Mucosa of stomach (tissue), 1 donor: ENCODE results near the gene CACNG1.

Source experiments
- H3K27me3 ChIP-seq: one replicate; pipeline ENCODE4 v1.7.0; 2013; ENCODE audit warnings: mild to moderate bottlenecking, low read length; ENCODE audit not compliant: control insufficient read depth, insufficient read depth
- H3K36me3 ChIP-seq: one replicate; pipeline ENCODE4 v1.7.0; 2013; ENCODE audit warnings: low read length; ENCODE audit not compliant: control insufficient read depth, insufficient read depth
- H3K4me1 ChIP-seq: one replicate; pipeline ENCODE4 v1.7.0; 2013; ENCODE audit warnings: mild to moderate bottlenecking, low read length; ENCODE audit not compliant: control insufficient read depth, insufficient read depth
- H3K4me3 ChIP-seq: one replicate; pipeline ENCODE4 v1.7.0; 2013; ENCODE audit warnings: low read length
- H3K9ac ChIP-seq: one replicate; pipeline ENCODE4 v1.7.0; 2013; ENCODE audit warnings: mild to moderate bottlenecking, low read length, moderate library complexity
- H3K9me3 ChIP-seq: one replicate; pipeline ENCODE4 v1.7.0; 2013; ENCODE audit warnings: mild to moderate bottlenecking, low read length, moderate library complexity; ENCODE audit not compliant: control insufficient read depth
- donor health status: Pancreatic carcinoma.

Gene CACNG1

GRCh38 chr17:67054011-67054591 is 9.7 kb downstream of the CACNG1 start:
- H3K4me3 ChIP-seq: no peak overlapping the region
- no peaks in the 10 kb centered on the region for H3K27me3 ChIP-seq
- H3K36me3 ChIP-seq: no peaks in the 10 kb centered on the region
- H3K9ac ChIP-seq: no peak overlapping the region
- H3K9me3 ChIP-seq: no peaks in the 10 kb centered on the region
- peaks cover 12% of the 10 kb centered on the region for H3K4me1 ChIP-seq

- Histone ChIP-seq H3K27me3 (no peaks in the 10 kb centered on the region), H3K9me3 (no peaks in the 10 kb centered on the region), H3K36me3 (no peaks in the 10 kb centered on the region), H3K4me1 (peaks cover 12% of the 10 kb centered on the region), H3K9ac (no peak overlapping the region), H3K4me3 (no peak overlapping the region)
Observed at GRCh38 chr17:67054608-67055007, 10.3 kb downstream of the CACNG1 start.

GRCh38 chr17:67055041-67055443 is 10.7 kb downstream of the CACNG1 start:
- Histone ChIP-seq H3K9ac (no peak overlapping the region), H3K27me3 (no peaks in the 10 kb centered on the region), H3K9me3 (no peaks in the 10 kb centered on the region), H3K4me1 (peaks cover 12% of the 10 kb centered on the region), H3K36me3 (no peaks in the 10 kb centered on the region), H3K4me3 (no peak overlapping the region)

- H3K9ac ChIP-seq: no peak overlapping the region
Observed at GRCh38 chr17:67055811-67056745, 11.7 kb downstream of the CACNG1 start.

DNA sequence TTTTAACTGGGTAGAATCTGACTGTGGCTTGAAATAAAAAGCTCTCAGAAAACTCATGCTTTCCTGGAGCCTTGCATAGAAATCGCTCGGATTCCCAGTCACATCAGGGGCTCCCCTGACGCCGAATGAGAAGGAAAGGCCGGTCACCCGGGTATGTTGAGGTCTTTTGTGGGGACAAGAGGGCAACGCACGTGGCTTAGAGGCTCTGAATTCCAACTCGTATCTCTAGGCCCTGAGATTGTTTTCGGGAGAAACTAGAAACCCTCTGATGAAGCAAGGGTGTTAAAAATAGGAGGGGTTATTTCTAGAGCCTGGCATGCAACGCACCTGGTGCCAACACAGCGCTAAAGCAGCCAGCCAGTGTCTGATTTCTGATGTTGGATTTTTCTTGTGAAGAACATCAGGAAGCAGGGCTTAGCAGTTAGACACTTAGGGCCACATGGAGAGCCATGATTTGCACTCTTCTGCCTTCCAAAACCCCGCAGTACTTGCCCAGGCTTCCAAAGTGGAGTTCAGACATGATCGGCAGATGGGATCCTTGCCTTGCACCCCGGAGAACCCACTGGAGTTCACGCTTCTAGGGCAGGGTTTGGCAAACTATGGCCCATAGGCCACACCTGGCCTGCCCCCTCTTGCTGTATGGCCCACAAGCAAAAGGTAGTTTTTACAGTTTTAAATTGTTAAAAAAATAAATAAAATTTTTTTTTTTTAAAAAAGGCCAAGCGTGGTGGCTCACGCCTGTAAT is 12.6 kb downstream of the CACNG1 start:
- no peak overlapping the region for H3K9ac ChIP-seq
- no peaks in the 10 kb centered on the region for H3K27me3 ChIP-seq
- H3K4me1 ChIP-seq: peaks cover 12% of the 10 kb centered on the region
- H3K36me3 ChIP-seq: no peaks in the 10 kb centered on the region
- no peak overlapping the region for H3K4me3 ChIP-seq
- no peaks in the 10 kb centered on the region for H3K9me3 ChIP-seq

More at GRCh38 chr17:67055811-67056745, 11.7 kb downstream of the CACNG1 start:
- Histone ChIP-seq H3K4me1 (peaks cover 12% of the 10 kb centered on the region), H3K36me3 (no peaks in the 10 kb centered on the region), H3K4me3 (no peak overlapping the region), H3K9me3 (no peaks in the 10 kb centered on the region), H3K27me3 (no peaks in the 10 kb centered on the region)

- Histone ChIP-seq H3K36me3 (no peaks in the 10 kb centered on the region), H3K9ac (no peak overlapping the region), H3K4me3 (no peak overlapping the region), H3K4me1 (peaks cover 12% of the 10 kb centered on the region), H3K9me3 (no peaks in the 10 kb centered on the region), H3K27me3 (no peaks in the 10 kb centered on the region)
Observed at GRCh38 chr17:67058036-67058435, 13.7 kb downstream of the CACNG1 start.

DNA sequence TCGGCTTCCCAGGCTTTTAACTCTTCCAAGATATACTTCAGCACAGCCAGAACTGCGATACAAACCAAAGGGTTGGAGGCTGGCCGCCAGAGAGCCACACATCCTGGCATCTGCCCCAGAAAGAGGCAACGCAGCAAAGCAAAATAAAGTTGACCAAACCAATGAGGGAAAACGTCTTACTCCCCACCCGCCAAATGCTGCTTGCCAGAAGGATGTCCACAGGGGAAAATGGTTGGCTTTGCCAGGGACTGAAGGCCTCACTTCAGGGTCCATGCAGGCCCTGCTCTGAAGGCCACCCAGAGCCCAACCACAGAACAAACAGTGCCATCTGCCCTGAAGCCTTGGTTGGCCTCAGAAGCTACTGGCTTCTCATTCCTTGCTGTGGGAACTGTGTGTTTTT is 15.0 kb downstream of the CACNG1 start:
- no peaks in the 10 kb centered on the region for H3K9me3 ChIP-seq
- H3K36me3 ChIP-seq: no peaks in the 10 kb centered on the region
- no peak overlapping the region for H3K9ac ChIP-seq
- peaks cover 12% of the 10 kb centered on the region for H3K4me1 ChIP-seq
- no peaks in the 10 kb centered on the region for H3K27me3 ChIP-seq
- no peak overlapping the region for H3K4me3 ChIP-seq

GRCh38 chr17:67063141-67063540 is 18.8 kb downstream of the CACNG1 start:
- no peaks in the 10 kb centered on the region for H3K9me3 ChIP-seq
- H3K27me3 ChIP-seq: no peaks in the 10 kb centered on the region
- no peak overlapping the region for H3K4me3 ChIP-seq
- no peaks in the 10 kb centered on the region for H3K4me1 ChIP-seq
- no peak overlapping the region for H3K9ac ChIP-seq
- no peaks in the 10 kb centered on the region for H3K36me3 ChIP-seq

DNA sequence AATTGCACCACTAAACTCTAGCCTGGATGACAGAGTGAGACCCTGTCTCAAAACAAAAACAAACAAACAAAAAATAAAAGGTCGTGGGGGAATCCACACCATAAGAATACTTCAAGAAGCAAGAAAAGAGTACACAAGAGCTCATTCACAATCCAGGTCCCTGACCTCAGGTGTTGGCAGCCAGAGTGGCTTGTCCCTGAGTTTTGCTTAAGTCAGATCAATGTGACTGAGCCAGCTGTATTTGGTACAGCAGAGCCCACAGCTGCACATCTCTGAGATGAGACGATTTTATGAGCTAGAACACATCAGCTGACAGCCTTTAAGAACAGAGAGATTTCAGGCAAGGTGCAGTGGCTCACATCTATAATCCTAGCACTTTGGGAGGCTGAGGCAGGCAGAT is 22.4 kb downstream of the CACNG1 start:
- no peaks in the 10 kb centered on the region for H3K4me1 ChIP-seq
- H3K27me3 ChIP-seq: no peaks in the 10 kb centered on the region
- no peaks in the 10 kb centered on the region for H3K9me3 ChIP-seq
- no peak overlapping the region for H3K9ac ChIP-seq
- no peak overlapping the region for H3K4me3 ChIP-seq
- no peaks in the 10 kb centered on the region for H3K36me3 ChIP-seq

DNA sequence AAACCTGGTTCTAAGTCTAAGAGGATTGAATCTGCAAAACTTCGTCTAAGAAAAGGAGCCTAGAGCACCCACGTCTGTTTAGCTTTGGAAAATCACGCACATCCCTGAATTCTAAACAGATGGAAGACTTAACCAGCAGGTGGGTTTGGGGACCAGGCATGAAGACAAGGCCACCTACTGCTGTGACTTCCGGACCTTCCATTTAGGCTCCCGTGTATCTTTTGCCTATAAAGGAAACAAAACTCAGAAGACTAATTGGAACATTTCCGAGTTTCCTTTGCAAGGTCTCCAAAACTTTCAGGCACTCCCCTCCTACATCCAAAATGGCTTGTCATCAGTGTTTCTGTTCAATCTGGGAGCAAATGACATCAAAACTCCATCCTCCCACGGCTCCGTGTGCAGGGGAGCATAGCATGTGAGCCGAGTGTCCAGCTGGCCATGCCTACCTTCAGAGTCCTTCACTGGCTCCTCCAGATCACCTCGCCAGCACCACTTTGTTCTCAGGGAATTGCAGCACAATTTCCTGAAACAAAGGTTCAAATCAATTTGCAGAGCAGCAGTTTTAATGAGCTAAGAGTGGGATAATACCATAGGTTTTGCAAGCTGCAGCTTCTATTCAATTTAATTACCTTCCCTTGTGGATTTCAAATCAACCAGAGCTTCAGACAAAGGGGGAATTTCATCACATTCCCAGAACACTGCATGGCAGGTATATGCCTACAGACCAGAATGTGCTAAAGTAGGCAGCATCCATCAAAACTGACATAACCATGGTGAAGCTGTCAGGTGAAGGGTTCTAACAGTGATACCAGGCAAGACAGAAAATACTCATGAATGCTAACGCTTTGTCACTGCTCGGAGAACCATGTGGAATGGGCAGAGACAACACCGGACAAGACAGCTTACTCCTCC is 23.5 kb downstream of the CACNG1 start:
- Histone ChIP-seq H3K36me3 (no peaks in the 10 kb centered on the region), H3K9me3 (no peaks in the 10 kb centered on the region), H3K9ac (no peak overlapping the region), H3K4me3 (no peak overlapping the region), H3K27me3 (no peaks in the 10 kb centered on the region), H3K4me1 (no peaks in the 10 kb centered on the region)

GRCh38 chr17:67068999-67069398 is 24.6 kb downstream of the CACNG1 start:
- Histone ChIP-seq H3K9ac (no peak overlapping the region), H3K9me3 (no peaks in the 10 kb centered on the region)

More at GRCh38 chr17:67068999-67069398, 24.6 kb downstream of the CACNG1 start:
- H3K4me1 ChIP-seq: no peaks in the 10 kb centered on the region
- no peaks in the 10 kb centered on the region for H3K36me3 ChIP-seq
- no peak overlapping the region for H3K4me3 ChIP-seq
- H3K27me3 ChIP-seq: no peaks in the 10 kb centered on the region
